Fibroblast of lung (primary cell): ENCODE results near the gene NAPG. TPM values are rescaled to one million over a fixed set of nuclear protein-coding genes. Genes with fewer than 3 reads are reported as not detected.

Source experiments
- DNase-seq, 2 donors: peaks; one replicate each; pipeline versions ENCODE4 v3.0.0 to v3.0.0-alpha.2; 2010; ENCODE audit warnings: low read depth in 2 of 2
- H2AFZ ChIP-seq: 2 replicates; pipeline ENCODE4 v1.5.1; 2012; ENCODE audit warnings: low read length, control low read depth, inconsistent platforms
- H3K27ac ChIP-seq: 2 replicates; pipeline ENCODE4 v1.5.1; 2011; ENCODE audit warnings: low read length, control low read depth; ENCODE audit not compliant: insufficient read depth
- H3K27me3 ChIP-seq: 2 replicates; pipeline ENCODE4 v1.5.1; 2011; ENCODE audit warnings: mild to moderate bottlenecking, low read length; ENCODE audit not compliant: control insufficient read depth, insufficient read depth
- H3K36me3 ChIP-seq: 2 replicates; pipeline ENCODE4 v1.5.1; 2011; ENCODE audit warnings: low read length; ENCODE audit not compliant: control insufficient read depth, insufficient read depth
- H3K4me1 ChIP-seq: 2 replicates; pipeline ENCODE4 v1.5.1; 2011; ENCODE audit warnings: low read length; ENCODE audit not compliant: control insufficient read depth, insufficient read depth; ENCODE audit errors: extremely low read depth
- H3K4me2 ChIP-seq: 2 replicates; pipeline ENCODE4 v1.5.1; 2011; ENCODE audit warnings: low read length, control low read depth; ENCODE audit not compliant: insufficient read depth; ENCODE audit errors: extremely low read depth
- H3K4me3 ChIP-seq, 4 experiments: fragments of 200-600 bp in 1 of 4; sonication (generic) in 1 of 4; replicated peaks in 1 of 4; 2 replicates each; pipeline ENCODE4 v1.5.1; 2011 to 2016; ENCODE audit warnings: low read length in 4 of 4, low read depth in 3 of 4, mild to moderate bottlenecking in 3 of 4, control low read depth in 2 of 4, inconsistent platforms in 1 of 4, mixed read lengths in 1 of 4; ENCODE audit not compliant: insufficient read depth in 1 of 4; ENCODE audit errors: control extremely low read depth in 1 of 4
- H3K79me2 ChIP-seq: 2 replicates; pipeline ENCODE4 v1.5.1; 2012; ENCODE audit warnings: mild to moderate bottlenecking, low read length, inconsistent platforms; ENCODE audit not compliant: control insufficient read depth, insufficient read depth
- H3K9ac ChIP-seq: 2 replicates; pipeline ENCODE4 v1.5.1; 2011; ENCODE audit warnings: mild to moderate bottlenecking, low read length, control low read depth; ENCODE audit not compliant: insufficient read depth
- H3K9me3 ChIP-seq: 2 replicates; pipeline ENCODE4 v1.5.1; 2012; ENCODE audit warnings: low read depth, low read length; ENCODE audit not compliant: control insufficient read depth, insufficient read depth
- H4K20me1 ChIP-seq: 2 replicates; pipeline ENCODE4 v1.5.1; 2011; ENCODE audit warnings: low read length; ENCODE audit not compliant: control insufficient read depth, insufficient read depth; ENCODE audit errors: extremely low read depth
- EZH2 ChIP-seq: IDR thresholded peaks from 2 replicates; pipeline ENCODE4 v1.5.1; 2012; ENCODE audit warnings: low read length, control low read depth, mild to moderate bottlenecking; ENCODE audit errors: missing control alignments
- polyA minus RNA-seq: library from RNA; depleted of rRNA, polyadenylated mRNA; stranded (reverse); fragments of >200 nt; gene quantifications from 2 replicates; pipeline ENCODE4 v1.2.3, GENCODE V29; 2011; ENCODE audit warnings: low replicate concordance
- polyA plus RNA-seq, 2 donors: library from polyadenylated mRNA; depleted of rRNA in 1 of 2; stranded (reverse) in 1 of 2; unstranded in 1 of 2; fragments of >200 nt; gene quantifications; 2 replicates each; pipeline ENCODE4 v1.2.1, GENCODE V29; 2011 to 2012; ENCODE audit warnings: missing spikeins in 1 of 2
- total RNA-seq: library from RNA; depleted of rRNA; stranded (reverse); fragments of >200 nt; gene quantifications from 2 replicates; pipeline ENCODE4 v1.2.1, GENCODE V29; 2014
- TF ChIP-seq, protein P1 (sequence below), 2 donors: IDR thresholded peaks in 1 of 2; conservative IDR thresholded peaks in 1 of 2; 1 replicate in 1 of 2; 2 replicates in 1 of 2; pipeline ENCODE4 v1.5.1; 2011 to 2012; ENCODE audit warnings: low read length in 2 of 2, control low read depth in 1 of 2, inconsistent platforms in 1 of 2, low read depth in 1 of 2, mild to moderate bottlenecking in 1 of 2

The NAPG gene
- total RNA-seq (30.8 and 33.7 TPM in 2 replicates), polyA plus RNA-seq (22.7 and 23.1 TPM in 2 replicates), polyA minus RNA-seq (9.8 and 18.0 TPM in 2 replicates)
- polyA plus RNA-seq (2012): 15.0 and 17.5 TPM in 2 replicates

DNA sequence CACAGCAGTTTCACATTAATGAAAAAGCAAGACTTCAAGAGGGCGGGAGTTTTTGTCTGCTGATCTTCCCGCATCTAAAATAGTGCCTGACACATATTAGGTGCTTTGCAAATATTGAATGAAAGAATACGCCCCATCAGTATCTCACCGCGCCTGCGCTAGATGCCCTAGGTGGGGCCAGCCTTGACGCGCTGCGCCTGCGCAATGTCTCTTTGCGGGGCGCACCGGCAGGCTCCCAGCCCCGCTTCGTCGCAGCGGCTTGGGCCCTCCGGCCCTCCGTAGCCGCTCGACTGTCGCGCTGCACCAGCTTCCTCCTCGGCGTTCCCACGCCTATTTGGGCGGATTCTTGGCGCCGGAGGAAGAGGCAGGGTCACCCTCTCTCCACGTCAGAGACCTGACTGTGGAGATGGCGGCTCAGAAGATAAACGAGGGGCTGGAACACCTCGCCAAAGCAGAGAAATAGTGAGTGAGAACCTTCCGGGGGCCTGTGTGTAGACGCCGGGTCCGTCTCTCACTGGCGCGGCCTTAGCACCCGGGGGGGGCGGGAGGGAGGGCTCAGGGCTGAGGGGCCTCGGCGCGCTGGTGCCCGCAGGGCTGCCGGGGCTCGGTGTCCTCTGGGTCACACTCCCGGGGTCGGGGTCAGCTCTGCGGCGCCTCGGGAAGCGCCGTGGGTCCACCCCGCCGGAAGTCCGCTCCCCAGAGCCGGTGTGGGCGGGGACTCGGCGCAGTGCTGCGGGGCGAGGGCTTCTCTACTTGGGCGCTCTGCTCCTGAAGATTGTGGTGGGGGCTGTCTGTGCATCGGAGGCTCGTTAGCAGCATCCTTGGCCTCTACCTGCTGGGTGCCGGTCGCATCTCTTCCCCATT is at the start of gene NAPG:
Gene NAPG, plus strand, starts transcription at position 331 of the 864 bp plus-strand sequence. Its CDS starts 76 bp downstream, at position 407.
- H3K36me3 ChIP-seq: no peaks in the 10 kb centered on the region
- H3K79me2 ChIP-seq: peaks cover 43% of the 10 kb centered on the region
- peak within 1 kb of the TSS; percentile 87 for H3K9ac ChIP-seq
- peak; percentile 93 to 94 for DNase-seq
- peak within 1 kb of the TSS; percentile 82 to 99 (median 93) for H3K4me3 ChIP-seq
- H3K4me2 ChIP-seq: peak within 1 kb of the TSS; percentile 98
- no peaks in the 10 kb centered on the region for H4K20me1 ChIP-seq
- no peaks in the 10 kb centered on the region for H3K27me3 ChIP-seq
- peak within 1 kb of the TSS; percentile 73 for H2AFZ ChIP-seq
- H3K27ac ChIP-seq: peak within 1 kb of the TSS; percentile 91
- peaks cover 10% of the 10 kb centered on the region for H3K4me1 ChIP-seq
- H3K9me3 ChIP-seq: no peaks in the 10 kb centered on the region
- no peak for TF ChIP-seq EZH2
- TF ChIP-seq, protein P1, sequence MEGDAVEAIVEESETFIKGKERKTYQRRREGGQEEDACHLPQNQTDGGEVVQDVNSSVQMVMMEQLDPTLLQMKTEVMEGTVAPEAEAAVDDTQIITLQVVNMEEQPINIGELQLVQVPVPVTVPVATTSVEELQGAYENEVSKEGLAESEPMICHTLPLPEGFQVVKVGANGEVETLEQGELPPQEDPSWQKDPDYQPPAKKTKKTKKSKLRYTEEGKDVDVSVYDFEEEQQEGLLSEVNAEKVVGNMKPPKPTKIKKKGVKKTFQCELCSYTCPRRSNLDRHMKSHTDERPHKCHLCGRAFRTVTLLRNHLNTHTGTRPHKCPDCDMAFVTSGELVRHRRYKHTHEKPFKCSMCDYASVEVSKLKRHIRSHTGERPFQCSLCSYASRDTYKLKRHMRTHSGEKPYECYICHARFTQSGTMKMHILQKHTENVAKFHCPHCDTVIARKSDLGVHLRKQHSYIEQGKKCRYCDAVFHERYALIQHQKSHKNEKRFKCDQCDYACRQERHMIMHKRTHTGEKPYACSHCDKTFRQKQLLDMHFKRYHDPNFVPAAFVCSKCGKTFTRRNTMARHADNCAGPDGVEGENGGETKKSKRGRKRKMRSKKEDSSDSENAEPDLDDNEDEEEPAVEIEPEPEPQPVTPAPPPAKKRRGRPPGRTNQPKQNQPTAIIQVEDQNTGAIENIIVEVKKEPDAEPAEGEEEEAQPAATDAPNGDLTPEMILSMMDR (conservative IDR thresholded peaks at IDR 0.05 in 1 of 2, IDR thresholded peaks at IDR 0.05 in 1 of 2; ENCODE audit: low read depth in 1 of 2, low read length in 2 of 2): no peak

DNA sequence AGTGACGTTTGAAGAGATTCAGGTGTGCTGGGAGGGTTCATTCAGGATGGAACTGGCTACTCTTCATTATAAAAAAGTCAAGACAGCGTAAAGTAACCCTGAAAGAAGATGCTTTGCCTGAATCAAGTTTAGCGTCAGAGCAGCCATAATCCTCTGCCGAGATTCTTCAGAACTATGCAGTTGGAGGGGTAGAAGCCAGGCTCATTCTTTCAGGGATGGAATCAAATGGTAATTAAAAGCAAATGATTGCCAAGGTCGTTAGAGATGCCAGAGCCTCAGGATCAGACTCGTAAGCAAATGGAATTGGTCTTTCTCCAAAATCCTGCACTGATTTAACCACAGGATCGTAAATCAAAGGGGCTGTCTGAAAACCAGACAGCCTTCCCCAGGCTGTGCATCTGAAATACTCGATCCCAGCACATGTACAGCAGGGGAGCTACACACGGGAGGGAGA is 49.5 kb upstream of the NAPG start:
- DNase-seq: peak; percentile 64 to 83
- Histone ChIP-seq H3K4me3 (no peak overlapping the region), H4K20me1 (no peaks in the 10 kb centered on the region), H3K27me3 (no peaks in the 10 kb centered on the region), H3K9ac (no peak overlapping the region), H3K9me3 (no peaks in the 10 kb centered on the region), H3K4me2 (peak overlapping the region; percentile 51), H2AFZ (no peak overlapping the region), H3K4me1 (no peaks in the 10 kb centered on the region), H3K79me2 (no peaks in the 10 kb centered on the region), H3K27ac (no peak overlapping the region), H3K36me3 (no peaks in the 10 kb centered on the region)
- TF ChIP-seq, protein P1 (conservative IDR thresholded peaks at IDR 0.05 in 1 of 2, IDR thresholded peaks at IDR 0.05 in 1 of 2; ENCODE audit: low read depth in 1 of 2, low read length in 2 of 2): no peak
- TF ChIP-seq EZH2: no peak

DNA sequence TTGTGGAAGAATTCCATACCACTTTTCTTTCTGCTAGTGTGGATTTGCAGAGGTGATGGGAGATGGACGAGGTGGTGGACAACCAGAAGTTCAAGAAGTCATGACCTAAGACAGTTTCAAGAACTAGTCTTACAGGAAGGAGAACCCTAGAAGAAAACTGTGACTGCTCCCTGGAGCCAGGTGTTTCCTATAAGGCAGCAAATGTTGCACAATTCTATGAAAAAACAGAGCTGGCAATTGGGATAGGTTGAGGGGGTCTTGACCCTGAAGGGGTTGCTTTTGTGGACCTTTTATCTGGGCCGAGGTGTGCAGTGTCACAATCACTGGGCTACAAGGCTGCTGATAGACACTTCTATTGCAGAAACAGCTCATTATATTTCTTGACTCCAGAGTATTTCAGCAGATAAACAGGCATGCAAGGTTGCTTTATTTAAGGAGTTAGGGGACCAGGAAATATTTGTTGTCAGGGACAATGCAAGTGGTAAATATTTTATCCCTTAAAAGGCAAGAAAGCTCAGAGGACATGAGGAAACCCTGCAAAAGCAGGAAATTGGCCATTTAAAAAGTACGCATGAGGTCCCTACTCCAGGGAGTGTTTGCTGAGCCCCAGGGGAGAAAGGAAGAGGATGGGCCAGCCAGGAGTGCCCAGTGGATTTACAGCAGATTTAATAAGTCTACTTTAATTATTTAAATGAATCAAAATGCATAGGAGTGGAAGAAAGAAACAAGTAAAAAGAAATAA is 48.5 kb upstream of the NAPG start:
- H4K20me1 ChIP-seq: no peaks in the 10 kb centered on the region
- no peaks in the 10 kb centered on the region for H3K36me3 ChIP-seq
- no peak overlapping the region for H3K4me3 ChIP-seq
- TF ChIP-seq, protein P1 (conservative IDR thresholded peaks at IDR 0.05 in 1 of 2, IDR thresholded peaks at IDR 0.05 in 1 of 2; ENCODE audit: low read depth in 1 of 2, low read length in 2 of 2): no peak
- TF ChIP-seq EZH2: no peak
- H3K4me2 ChIP-seq: no peak overlapping the region
- H3K27ac ChIP-seq: no peak overlapping the region
- H3K9me3 ChIP-seq: no peaks in the 10 kb centered on the region
- no peak overlapping the region for H2AFZ ChIP-seq
- no peaks in the 10 kb centered on the region for H3K79me2 ChIP-seq
- H3K9ac ChIP-seq: no peak overlapping the region
- no peaks in the 10 kb centered on the region for H3K27me3 ChIP-seq
- DNase-seq: no peak
- no peaks in the 10 kb centered on the region for H3K4me1 ChIP-seq
